ENCODE data around the gene RALGAPB. TPM values are rescaled to one million over a fixed set of nuclear protein-coding genes. Genes with fewer than 3 reads are reported as not detected.
A peak's percentile ranks its signal among the peaks of the same experiment; 100 is the strongest.

RALGAPB gene
- total RNA-seq, 2 donors from 2014 or later: 45.6 to 50.6 TPM

DNA sequence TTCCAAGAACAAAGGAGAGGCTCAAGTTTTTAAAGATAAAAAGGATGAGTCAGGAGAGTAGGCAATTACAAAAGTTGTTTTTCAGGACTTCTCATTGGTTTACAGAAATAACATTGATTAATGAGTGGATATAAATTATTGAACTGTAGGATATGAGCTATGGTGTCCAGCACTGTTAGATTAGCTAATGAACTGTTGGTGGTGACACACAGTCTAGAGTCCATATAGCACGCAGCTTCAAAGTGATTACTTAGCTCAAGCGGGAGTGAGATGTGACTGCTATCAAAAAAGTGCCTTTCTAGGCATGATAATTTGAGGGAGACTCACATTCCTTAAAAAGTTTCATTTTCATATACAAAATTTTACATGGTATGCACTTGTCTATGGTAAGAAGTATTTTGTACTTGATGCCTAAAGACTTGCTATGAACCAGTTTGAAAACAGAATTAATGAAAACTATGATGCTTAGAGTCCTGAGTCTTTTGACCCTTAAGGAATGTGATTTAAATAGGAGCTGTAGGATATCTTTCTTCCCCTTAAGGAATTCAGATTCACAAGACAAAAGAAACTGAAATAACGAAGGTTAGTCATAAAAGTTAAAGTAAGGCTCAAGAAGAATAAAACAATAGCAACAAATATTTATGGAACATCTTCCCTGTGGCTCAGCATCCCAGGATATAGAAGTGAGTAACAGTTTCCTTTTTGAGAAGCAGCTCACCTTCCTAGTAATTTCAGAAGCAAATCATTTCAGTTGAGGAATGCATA, 86.1 kb downstream of the RALGAPB start:
- Histone ChIP-seq H3K4me3 (no peak overlapping the region), H3K27me3 (replicated peaks; ENCODE audit: insufficient read depth) (no peaks in the 10 kb centered on the region), H3K27ac (peak overlapping the region in 1 of 2 donors; percentile 8), H3K4me1 (replicated peaks) (peaks cover 2% of the 10 kb centered on the region), H3K9me3 (no peaks in the 10 kb centered on the region), H3K36me3 (no peaks in the 10 kb centered on the region)
- TF ChIP-seq POLR2AphosphoS5 (IDR thresholded peaks at IDR 0.05): no peak
- TF ChIP-seq, protein P1, sequence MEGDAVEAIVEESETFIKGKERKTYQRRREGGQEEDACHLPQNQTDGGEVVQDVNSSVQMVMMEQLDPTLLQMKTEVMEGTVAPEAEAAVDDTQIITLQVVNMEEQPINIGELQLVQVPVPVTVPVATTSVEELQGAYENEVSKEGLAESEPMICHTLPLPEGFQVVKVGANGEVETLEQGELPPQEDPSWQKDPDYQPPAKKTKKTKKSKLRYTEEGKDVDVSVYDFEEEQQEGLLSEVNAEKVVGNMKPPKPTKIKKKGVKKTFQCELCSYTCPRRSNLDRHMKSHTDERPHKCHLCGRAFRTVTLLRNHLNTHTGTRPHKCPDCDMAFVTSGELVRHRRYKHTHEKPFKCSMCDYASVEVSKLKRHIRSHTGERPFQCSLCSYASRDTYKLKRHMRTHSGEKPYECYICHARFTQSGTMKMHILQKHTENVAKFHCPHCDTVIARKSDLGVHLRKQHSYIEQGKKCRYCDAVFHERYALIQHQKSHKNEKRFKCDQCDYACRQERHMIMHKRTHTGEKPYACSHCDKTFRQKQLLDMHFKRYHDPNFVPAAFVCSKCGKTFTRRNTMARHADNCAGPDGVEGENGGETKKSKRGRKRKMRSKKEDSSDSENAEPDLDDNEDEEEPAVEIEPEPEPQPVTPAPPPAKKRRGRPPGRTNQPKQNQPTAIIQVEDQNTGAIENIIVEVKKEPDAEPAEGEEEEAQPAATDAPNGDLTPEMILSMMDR (IDR thresholded peaks at IDR 0.05): no peak
- no peak for TF ChIP-seq POLR2A (IDR thresholded peaks at IDR 0.05)
- DNase-seq (ENCODE audit: low spot score): no peak
- intact Hi-C loops (cut with DNase I): no loop called here
- 95% methylated on average over 3 of the region's 3 CpGs for WGBS

DNA sequence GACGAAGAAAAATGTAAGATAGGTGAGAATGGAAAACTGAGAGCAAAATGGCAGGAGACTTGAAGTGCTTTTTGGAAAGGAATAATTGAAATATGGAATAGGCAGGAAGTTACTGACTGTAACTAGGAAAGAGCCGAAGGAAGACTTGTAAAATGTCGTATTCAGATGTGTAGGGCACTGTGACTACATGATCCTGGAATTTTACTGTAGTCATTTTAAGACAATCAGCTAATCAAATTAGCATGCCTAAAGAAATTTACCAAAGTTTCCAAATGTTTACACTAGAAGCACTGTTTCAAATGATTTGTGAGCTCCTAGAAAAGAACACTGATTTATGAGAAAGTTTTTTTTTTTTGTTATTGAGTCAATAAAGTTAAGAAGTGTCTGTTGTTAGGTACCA, 87.1 kb downstream of the RALGAPB start:
- WGBS: 58% methylated on average over 3 of the region's 3 CpGs
- TF ChIP-seq, protein P1 (IDR thresholded peaks at IDR 0.05): no peak
- TF ChIP-seq POLR2A (IDR thresholded peaks at IDR 0.05) (no peak), POLR2AphosphoS5 (IDR thresholded peaks at IDR 0.05) (no peak)
- intact Hi-C loops (cut with DNase I): no loop called here

DNA sequence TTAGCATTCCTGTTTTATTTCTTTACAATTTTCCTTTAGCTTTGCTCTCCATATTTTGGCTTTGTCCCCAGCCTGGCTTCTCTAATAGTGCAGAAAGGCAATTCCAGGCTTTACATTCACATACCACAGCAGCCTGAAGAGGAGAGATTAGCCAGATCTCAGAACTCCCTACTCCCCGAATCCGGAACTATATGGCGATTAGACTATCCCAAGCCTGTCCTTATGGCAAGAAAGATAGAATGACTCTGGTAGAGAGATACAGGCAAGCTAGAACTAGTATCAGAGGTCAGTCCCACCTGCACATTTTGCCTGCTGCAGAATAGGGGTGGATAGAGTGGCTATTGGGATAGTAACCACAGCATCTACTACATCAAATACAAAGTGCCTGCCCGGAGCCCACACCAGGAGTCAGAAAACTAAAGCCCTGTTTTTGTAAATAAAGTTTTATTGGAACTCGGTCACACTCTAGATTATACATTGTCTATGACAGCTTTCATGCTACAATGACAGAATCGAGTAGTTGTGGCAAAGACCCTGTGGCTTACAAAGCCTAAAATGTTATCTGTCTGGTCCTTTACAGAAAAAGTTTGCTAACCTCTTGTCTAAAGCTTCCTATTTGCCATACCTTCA, 91.3 kb downstream of the RALGAPB start:
- Histone ChIP-seq H3K4me3 (no peak overlapping the region), H3K9me3 (no peaks in the 10 kb centered on the region), H3K4me1 (replicated peaks) (no peaks in the 10 kb centered on the region), H3K27ac (no peak overlapping the region), H3K27me3 (replicated peaks; ENCODE audit: insufficient read depth) (no peaks in the 10 kb centered on the region), H3K36me3 (no peaks in the 10 kb centered on the region)
- intact Hi-C loops (cut with DNase I): no loop called here
- TF ChIP-seq POLR2A (IDR thresholded peaks at IDR 0.05) (no peak), POLR2AphosphoS5 (IDR thresholded peaks at IDR 0.05) (no peak)
- TF ChIP-seq, protein P1 (IDR thresholded peaks at IDR 0.05): no peak
- WGBS: 95% methylated on average over 6 of the region's 6 CpGs
- no peak for DNase-seq (ENCODE audit: low spot score)

More for the DNA sequence above, 87.1 kb downstream of the RALGAPB start:
- no peak for DNase-seq (ENCODE audit: low spot score)
- Histone ChIP-seq H3K36me3 (no peaks in the 10 kb centered on the region), H3K4me1 (replicated peaks) (peaks cover 2% of the 10 kb centered on the region), H3K27me3 (replicated peaks; ENCODE audit: insufficient read depth) (no peaks in the 10 kb centered on the region), H3K4me3 (no peak overlapping the region), H3K27ac (peak overlapping the region in 1 of 2 donors; percentile 8), H3K9me3 (no peaks in the 10 kb centered on the region)

DNA sequence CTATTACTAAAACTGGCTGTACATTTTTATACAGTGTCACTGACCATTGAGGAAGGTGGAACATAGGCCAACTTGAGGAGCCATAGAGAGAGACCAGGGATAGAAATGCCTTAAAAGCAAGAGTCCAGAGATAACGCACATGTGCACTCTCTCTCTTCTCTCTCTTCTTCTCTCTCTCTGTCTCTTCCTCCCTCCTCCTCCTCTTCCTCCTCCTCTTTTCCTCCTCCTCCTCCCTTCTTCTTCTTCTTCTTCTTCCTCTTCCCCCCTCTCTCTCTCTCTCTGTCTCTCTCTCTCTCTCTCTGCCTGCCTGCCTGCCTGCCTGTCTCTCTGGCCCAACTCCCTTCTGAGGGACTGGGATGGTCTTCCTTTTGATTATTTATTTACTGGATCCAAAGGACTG, 92.0 kb downstream of the RALGAPB start:
- 100% methylated on average over 1 of the region's 1 CpG for WGBS
- H3K27me3 ChIP-seq (replicated peaks; ENCODE audit: insufficient read depth): no peaks in the 10 kb centered on the region
- no peaks in the 10 kb centered on the region for H3K4me1 ChIP-seq (replicated peaks)
- no peak for DNase-seq (ENCODE audit: low spot score)
- intact Hi-C loops (cut with DNase I): no loop called here
- H3K4me3 ChIP-seq: no peak overlapping the region
- TF ChIP-seq POLR2A (IDR thresholded peaks at IDR 0.05) (no peak), POLR2AphosphoS5 (IDR thresholded peaks at IDR 0.05) (no peak)
- TF ChIP-seq, protein P1 (IDR thresholded peaks at IDR 0.05): no peak
- no peaks in the 10 kb centered on the region for H3K9me3 ChIP-seq
- H3K27ac ChIP-seq: no peak overlapping the region
- H3K36me3 ChIP-seq: no peaks in the 10 kb centered on the region
